ENCODE measurements around the gene NAT16. TPM values are rescaled to one million over a fixed set of nuclear protein-coding genes. Genes with fewer than 3 reads are reported as not detected.
A peak's percentile ranks its signal among the peaks of the same experiment; 100 is the strongest.

The NAT16 gene
- total and polyA plus RNA-seq, 2 of the 13 experiments (the other 11 are each of a cell fraction or from before 2014, with no cell fraction given) = 0.04 TPM; not detected in 1

GRCh38 chr7:101125989-101126650 lies 54.0 kb downstream of the NAT16 start (continued):
- no peak for TF ChIP-seq POLR2AphosphoS2 (IDR thresholded peaks at IDR 0.05; ENCODE audit: low read depth, low read length)
- no peak for TF ChIP-seq ZC3H4 (CRISPR knock-in tag; IDR thresholded peaks at IDR 0.05; ENCODE audit: borderline replicate concordance)
- no peak for TF ChIP-seq LRRFIP1 (CRISPR knock-in tag; conservative IDR thresholded peaks at IDR 0.05)
- no peak for TF ChIP-seq NKX3-1 (CRISPR knock-in tag; IDR thresholded peaks at IDR 0.05)
- TF ChIP-seq, protein P1, sequence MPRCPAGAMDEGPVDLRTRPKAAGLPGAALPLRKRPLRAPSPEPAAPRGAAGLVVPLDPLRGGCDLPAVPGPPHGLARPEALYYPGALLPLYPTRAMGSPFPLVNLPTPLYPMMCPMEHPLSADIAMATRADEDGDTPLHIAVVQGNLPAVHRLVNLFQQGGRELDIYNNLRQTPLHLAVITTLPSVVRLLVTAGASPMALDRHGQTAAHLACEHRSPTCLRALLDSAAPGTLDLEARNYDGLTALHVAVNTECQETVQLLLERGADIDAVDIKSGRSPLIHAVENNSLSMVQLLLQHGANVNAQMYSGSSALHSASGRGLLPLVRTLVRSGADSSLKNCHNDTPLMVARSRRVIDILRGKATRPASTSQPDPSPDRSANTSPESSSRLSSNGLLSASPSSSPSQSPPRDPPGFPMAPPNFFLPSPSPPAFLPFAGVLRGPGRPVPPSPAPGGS (CRISPR knock-in tag; IDR thresholded peaks at IDR 0.05) = no peak; the same call in 1 of the 2 replicates
- TF ChIP-seq, protein P2, sequence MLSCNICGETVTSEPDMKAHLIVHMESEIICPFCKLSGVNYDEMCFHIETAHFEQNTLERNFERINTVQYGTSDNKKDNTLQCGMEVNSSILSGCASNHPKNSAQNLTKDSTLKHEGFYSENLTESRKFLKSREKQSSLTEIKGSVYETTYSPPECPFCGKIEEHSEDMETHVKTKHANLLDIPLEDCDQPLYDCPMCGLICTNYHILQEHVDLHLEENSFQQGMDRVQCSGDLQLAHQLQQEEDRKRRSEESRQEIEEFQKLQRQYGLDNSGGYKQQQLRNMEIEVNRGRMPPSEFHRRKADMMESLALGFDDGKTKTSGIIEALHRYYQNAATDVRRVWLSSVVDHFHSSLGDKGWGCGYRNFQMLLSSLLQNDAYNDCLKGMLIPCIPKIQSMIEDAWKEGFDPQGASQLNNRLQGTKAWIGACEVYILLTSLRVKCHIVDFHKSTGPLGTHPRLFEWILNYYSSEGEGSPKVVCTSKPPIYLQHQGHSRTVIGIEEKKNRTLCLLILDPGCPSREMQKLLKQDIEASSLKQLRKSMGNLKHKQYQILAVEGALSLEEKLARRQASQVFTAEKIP (CRISPR knock-in tag; IDR thresholded peaks at IDR 0.05; ENCODE audit: borderline replicate concordance) = no peak
- TF ChIP-seq, protein P3, sequence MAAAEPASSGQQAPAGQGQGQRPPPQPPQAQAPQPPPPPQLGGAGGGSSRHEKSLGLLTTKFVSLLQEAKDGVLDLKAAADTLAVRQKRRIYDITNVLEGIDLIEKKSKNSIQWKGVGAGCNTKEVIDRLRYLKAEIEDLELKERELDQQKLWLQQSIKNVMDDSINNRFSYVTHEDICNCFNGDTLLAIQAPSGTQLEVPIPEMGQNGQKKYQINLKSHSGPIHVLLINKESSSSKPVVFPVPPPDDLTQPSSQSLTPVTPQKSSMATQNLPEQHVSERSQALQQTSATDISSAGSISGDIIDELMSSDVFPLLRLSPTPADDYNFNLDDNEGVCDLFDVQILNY (CRISPR knock-in tag; conservative IDR thresholded peaks at IDR 0.05) = no peak
- peak; percentile 98 for TF ChIP-seq MLX (CRISPR knock-in tag; IDR thresholded peaks at IDR 0.05)
- TF ChIP-seq ZBTB34 (CRISPR knock-in tag; IDR thresholded peaks at IDR 0.05) = peak; percentile 83
- TF ChIP-seq ZNF879 (CRISPR knock-in tag; IDR thresholded peaks at IDR 0.05) = no peak
- no peak for TF ChIP-seq ZBTB26 (CRISPR knock-in tag; IDR thresholded peaks at IDR 0.05; ENCODE audit: borderline replicate concordance)
- TF ChIP-seq SALL2 (CRISPR knock-in tag; IDR thresholded peaks at IDR 0.05) = no peak
- no peak for TF ChIP-seq ZNF550 (CRISPR knock-in tag; IDR thresholded peaks at IDR 0.05; ENCODE audit: borderline replicate concordance)
- TF ChIP-seq, protein P4, sequence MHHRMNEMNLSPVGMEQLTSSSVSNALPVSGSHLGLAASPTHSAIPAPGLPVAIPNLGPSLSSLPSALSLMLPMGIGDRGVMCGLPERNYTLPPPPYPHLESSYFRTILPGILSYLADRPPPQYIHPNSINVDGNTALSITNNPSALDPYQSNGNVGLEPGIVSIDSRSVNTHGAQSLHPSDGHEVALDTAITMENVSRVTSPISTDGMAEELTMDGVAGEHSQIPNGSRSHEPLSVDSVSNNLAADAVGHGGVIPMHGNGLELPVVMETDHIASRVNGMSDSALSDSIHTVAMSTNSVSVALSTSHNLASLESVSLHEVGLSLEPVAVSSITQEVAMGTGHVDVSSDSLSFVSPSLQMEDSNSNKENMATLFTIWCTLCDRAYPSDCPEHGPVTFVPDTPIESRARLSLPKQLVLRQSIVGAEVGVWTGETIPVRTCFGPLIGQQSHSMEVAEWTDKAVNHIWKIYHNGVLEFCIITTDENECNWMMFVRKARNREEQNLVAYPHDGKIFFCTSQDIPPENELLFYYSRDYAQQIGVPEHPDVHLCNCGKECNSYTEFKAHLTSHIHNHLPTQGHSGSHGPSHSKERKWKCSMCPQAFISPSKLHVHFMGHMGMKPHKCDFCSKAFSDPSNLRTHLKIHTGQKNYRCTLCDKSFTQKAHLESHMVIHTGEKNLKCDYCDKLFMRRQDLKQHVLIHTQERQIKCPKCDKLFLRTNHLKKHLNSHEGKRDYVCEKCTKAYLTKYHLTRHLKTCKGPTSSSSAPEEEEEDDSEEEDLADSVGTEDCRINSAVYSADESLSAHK (CRISPR knock-in tag; IDR thresholded peaks at IDR 0.05; ENCODE audit: borderline replicate concordance) = no peak
- TF ChIP-seq SMARCC2 (IDR thresholded peaks at IDR 0.05) = no peak
- peak; percentile 98 for TF ChIP-seq MAX (IDR thresholded peaks at IDR 0.05)
